Loucy (cell line): Measurements from ENCODE around the gene ZNRD2.

Experiments
- H2AFZ ChIP-seq: fragments of 200-600 bp; sonication (generic); 2 replicates; pipeline ENCODE4 v1.6.0; 2016; ENCODE audit warnings: antibody characterized with exemption, mild to moderate bottlenecking, low read length, moderate library complexity
- H3F3A ChIP-seq: fragments of 200-600 bp; 2 replicates; pipeline ENCODE4 v1.6.0; 2016; ENCODE audit warnings: antibody characterized with exemption, low read depth, mild to moderate bottlenecking
- H3K27me3 ChIP-seq: fragments of 200-600 bp; sonication (generic); 2 replicates; pipeline ENCODE4 v1.6.1; 2014; ENCODE audit warnings: low read length, mild to moderate bottlenecking; ENCODE audit not compliant: insufficient read depth, poor library complexity, severe bottlenecking
- H3K36me3 ChIP-seq: fragments of 200-600 bp; sonication (generic); 2 replicates; pipeline ENCODE4 v1.6.1; 2016; ENCODE audit warnings: low read length; ENCODE audit not compliant: insufficient read depth
- H3K4me1 ChIP-seq: fragments of 200-600 bp; sonication (generic); 2 replicates; pipeline ENCODE4 v1.5.1; 2014; ENCODE audit warnings: low read length, mild to moderate bottlenecking; ENCODE audit not compliant: insufficient read depth, poor library complexity, severe bottlenecking
- H3K4me2 ChIP-seq: fragments of 200-600 bp; sonication (generic); 2 replicates; pipeline ENCODE4 v1.6.0; 2014; ENCODE audit warnings: antibody characterized with exemption, low read length, low read depth, mild to moderate bottlenecking; ENCODE audit not compliant: poor library complexity, severe bottlenecking
- H3K4me3 ChIP-seq: fragments of 200-600 bp; sonication (generic); 2 replicates; pipeline ENCODE4 v1.5.1; 2014; ENCODE audit warnings: low read length, mild to moderate bottlenecking, mixed read lengths; ENCODE audit not compliant: poor library complexity, severe bottlenecking
- H3K79me2 ChIP-seq: fragments of 200-600 bp; sonication (generic); 2 replicates; pipeline ENCODE4 v1.6.1; 2014; ENCODE audit warnings: low read length; ENCODE audit not compliant: insufficient read depth
- H3K9ac ChIP-seq: fragments of 200-600 bp; sonication (generic); 2 replicates; pipeline ENCODE4 v1.6.0; 2014; ENCODE audit warnings: mild to moderate bottlenecking, low read depth, low read length, moderate library complexity; ENCODE audit not compliant: poor library complexity, severe bottlenecking
- H3K9me2 ChIP-seq: fragments of 200-600 bp; sonication (generic); replicated peaks from 2 replicates; pipeline ENCODE4 v1.6.1; 2016; ENCODE audit warnings: low read depth, low read length, mixed read lengths
- H3K9me3 ChIP-seq: fragments of 200-600 bp; sonication (generic); 2 replicates; pipeline ENCODE4 v1.6.1; 2014; ENCODE audit warnings: mild to moderate bottlenecking, antibody characterized with exemption, low read length, low read depth; ENCODE audit not compliant: insufficient read depth
- H4K20me1 ChIP-seq: fragments of 200-600 bp; sonication (generic); 2 replicates; pipeline ENCODE4 v1.6.0; 2014; ENCODE audit warnings: antibody characterized with exemption, low read length, mild to moderate bottlenecking; ENCODE audit not compliant: insufficient read depth, poor library complexity, severe bottlenecking
- EZH2phosphoT487 ChIP-seq: fragments of 200-600 bp; IDR thresholded peaks from 2 replicates; pipeline ENCODE4 v1.6.1; 2018; ENCODE audit warnings: antibody characterized with exemption, mild to moderate bottlenecking, moderate library complexity, borderline replicate concordance
- TF ChIP-seq, protein P1 (sequence below): fragments of 200-600 bp; sonication (generic); conservative IDR thresholded peaks from 2 replicates; pipeline ENCODE4 v1.5.1; 2014; ENCODE audit warnings: mild to moderate bottlenecking, antibody characterized with exemption, low read length

The ZNRD2 gene

GRCh38 chr11:65532388-65533064, 37.8 kb upstream of the ZNRD2 start:
- H3K27me3 ChIP-seq: no peaks in the 10 kb centered on the region
- H3K36me3 ChIP-seq: peaks cover 24% of the 10 kb centered on the region; the same call in 1 of the 2 replicates
- TF ChIP-seq, protein P1, sequence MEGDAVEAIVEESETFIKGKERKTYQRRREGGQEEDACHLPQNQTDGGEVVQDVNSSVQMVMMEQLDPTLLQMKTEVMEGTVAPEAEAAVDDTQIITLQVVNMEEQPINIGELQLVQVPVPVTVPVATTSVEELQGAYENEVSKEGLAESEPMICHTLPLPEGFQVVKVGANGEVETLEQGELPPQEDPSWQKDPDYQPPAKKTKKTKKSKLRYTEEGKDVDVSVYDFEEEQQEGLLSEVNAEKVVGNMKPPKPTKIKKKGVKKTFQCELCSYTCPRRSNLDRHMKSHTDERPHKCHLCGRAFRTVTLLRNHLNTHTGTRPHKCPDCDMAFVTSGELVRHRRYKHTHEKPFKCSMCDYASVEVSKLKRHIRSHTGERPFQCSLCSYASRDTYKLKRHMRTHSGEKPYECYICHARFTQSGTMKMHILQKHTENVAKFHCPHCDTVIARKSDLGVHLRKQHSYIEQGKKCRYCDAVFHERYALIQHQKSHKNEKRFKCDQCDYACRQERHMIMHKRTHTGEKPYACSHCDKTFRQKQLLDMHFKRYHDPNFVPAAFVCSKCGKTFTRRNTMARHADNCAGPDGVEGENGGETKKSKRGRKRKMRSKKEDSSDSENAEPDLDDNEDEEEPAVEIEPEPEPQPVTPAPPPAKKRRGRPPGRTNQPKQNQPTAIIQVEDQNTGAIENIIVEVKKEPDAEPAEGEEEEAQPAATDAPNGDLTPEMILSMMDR: no peak
- TF ChIP-seq EZH2phosphoT487: no peak
- no peaks in the 10 kb centered on the region for H4K20me1 ChIP-seq
- no peak overlapping the region for H2AFZ ChIP-seq
- H3K9me2 ChIP-seq: no peaks in the 10 kb centered on the region
- H3F3A ChIP-seq: no peaks in the 10 kb centered on the region
- no peak overlapping the region for H3K4me3 ChIP-seq
- H3K9me3 ChIP-seq: no peaks in the 10 kb centered on the region
- H3K4me1 ChIP-seq: peaks cover 7% of the 10 kb centered on the region
- no peaks in the 10 kb centered on the region for H3K79me2 ChIP-seq
- no peak overlapping the region for H3K9ac ChIP-seq
- H3K4me2 ChIP-seq: no peak overlapping the region

DNA sequence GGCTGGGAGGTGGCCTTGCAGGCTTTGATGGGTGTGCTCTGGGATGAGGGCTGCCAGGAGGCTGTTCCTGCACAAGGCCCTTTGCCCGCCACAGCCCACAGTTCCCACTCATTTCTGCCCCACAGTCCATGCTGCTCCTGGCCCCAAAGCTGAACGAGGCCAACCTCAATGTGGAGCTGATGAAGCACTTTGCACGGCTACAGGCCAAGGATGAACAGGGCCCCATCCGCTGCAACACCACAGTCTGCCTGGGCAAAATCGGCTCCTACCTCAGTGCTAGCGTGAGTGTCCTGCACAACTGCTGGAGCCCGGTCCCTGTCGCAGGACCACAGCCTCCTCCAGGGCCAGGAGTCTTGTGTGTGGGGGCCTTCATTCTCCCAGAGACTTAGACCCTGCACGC, 35.2 kb upstream of the ZNRD2 start:
- Histone ChIP-seq H3K4me3 (no peak overlapping the region), H3K79me2 (no peaks in the 10 kb centered on the region), H3K4me1 (peaks cover under 1% of the 10 kb centered on the region), H3K4me2 (no peak overlapping the region), H3F3A (no peaks in the 10 kb centered on the region), H3K9ac (no peak overlapping the region), H3K36me3 (peaks cover 24% of the 10 kb centered on the region; the same call in 1 of the 2 replicates), H3K9me2 (no peaks in the 10 kb centered on the region), H2AFZ (no peak overlapping the region), H3K27me3 (no peaks in the 10 kb centered on the region), H4K20me1 (no peaks in the 10 kb centered on the region), H3K9me3 (no peaks in the 10 kb centered on the region)
- no peak for TF ChIP-seq EZH2phosphoT487
- TF ChIP-seq, protein P1: no peak

DNA sequence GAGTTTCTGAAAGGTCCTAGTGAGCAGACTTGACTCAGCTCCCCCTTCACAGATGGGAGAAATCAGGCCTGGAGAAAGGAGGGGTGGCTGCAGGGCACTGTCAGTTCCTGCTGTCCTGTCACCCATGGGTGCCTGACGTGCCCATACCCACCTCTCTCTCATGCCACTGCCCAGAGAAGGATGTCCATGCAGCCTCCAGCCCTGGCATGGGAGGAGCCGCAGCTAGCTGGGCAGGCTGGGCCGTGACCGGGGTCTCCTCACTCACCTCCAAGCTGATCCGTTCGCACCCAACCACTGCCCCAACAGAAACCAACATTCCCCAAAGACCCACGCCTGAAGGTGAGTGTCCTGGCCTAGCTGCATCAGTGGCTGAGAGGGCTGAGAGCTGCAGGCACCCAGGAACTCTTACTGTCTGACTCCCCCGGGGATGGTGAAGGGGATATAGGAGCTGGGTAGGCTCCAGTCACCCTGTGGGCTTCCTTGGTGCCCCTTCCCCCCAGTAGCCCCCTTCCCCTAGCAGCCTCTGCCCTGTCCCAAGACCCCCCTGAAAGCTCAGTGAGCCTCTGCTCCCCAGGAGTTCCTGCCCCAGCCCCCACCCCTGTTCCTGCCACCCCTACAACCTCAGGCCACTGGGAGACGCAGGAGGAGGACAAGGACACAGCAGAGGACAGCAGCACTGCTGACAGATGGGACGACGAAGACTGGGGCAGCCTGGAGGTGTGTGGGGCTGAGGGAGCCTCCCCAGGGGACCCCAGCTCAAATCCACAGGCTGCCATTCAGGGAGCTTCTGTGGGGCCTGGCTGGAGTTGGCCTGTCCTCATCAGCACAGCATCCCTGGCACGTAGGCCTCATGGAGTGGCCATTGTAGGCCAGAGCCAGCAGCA, 33.6 kb upstream of the ZNRD2 start:
- H3K4me1 ChIP-seq: peaks cover 11% of the 10 kb centered on the region
- H3K9me3 ChIP-seq: no peaks in the 10 kb centered on the region
- no peaks in the 10 kb centered on the region for H3K27me3 ChIP-seq
- H3K79me2 ChIP-seq: no peaks in the 10 kb centered on the region
- H3K36me3 ChIP-seq: peaks cover 12% of the 10 kb centered on the region; the same call in 1 of the 2 replicates
- no peak for TF ChIP-seq EZH2phosphoT487
- TF ChIP-seq, protein P1: no peak
- H3F3A ChIP-seq: no peaks in the 10 kb centered on the region
- H3K9ac ChIP-seq: no peak overlapping the region
- no peaks in the 10 kb centered on the region for H3K9me2 ChIP-seq
- no peak overlapping the region for H2AFZ ChIP-seq
- no peak overlapping the region for H3K4me3 ChIP-seq
- H3K4me2 ChIP-seq: no peak overlapping the region
- H4K20me1 ChIP-seq: no peaks in the 10 kb centered on the region
